Neural cell (in vitro differentiated cells): ENCODE results near the gene MIEF1.
"Not testable (repeated sequence)": the region's sequence is repeated elsewhere in the genome, so short reads cannot be mapped to it uniquely, and the experiment has no call there.

ENCODE experiments used
- EZH2 ChIP-seq: fragments of 200-600, 300-800 bp; shearing (Covaris generic), sonication (generic); IDR thresholded peaks from 2 replicates; pipeline ENCODE4 v1.6.1; 2014; ENCODE audit warnings: antibody characterized with exemption, low read length, borderline replicate concordance, mild to moderate bottlenecking; ENCODE audit not compliant: insufficient read depth, poor library complexity, severe bottlenecking
- TF ChIP-seq, protein P1 (sequence below): fragments of 450-650 bp; IDR thresholded peaks from 2 replicates; pipeline ENCODE4 v1.5.1; 2014; ENCODE audit warnings: antibody characterized with exemption, mild to moderate bottlenecking, moderate library complexity; ENCODE audit not compliant: poor library complexity, severe bottlenecking

DNA sequence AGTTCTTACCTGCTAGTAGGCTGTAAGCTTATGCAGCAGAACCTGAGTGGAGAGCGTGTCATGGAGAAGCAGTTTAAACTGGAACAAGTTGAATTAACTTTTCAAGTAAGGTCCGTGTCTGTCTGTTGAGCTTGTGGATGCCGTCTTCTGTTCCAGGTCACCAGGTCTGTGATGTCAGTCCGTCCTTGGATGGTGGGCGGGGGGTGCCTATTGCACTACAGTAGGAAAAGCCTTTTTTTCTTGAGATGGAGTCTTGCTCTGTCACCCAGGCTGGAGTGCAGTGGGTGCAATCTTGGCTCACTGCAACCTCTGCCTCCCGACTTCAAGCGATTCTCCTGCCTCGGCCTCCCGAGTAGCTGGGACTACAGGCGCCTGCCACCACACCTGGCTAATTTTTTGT is 4.9 kb downstream of the MIEF1 start:
- TF ChIP-seq, protein P1, sequence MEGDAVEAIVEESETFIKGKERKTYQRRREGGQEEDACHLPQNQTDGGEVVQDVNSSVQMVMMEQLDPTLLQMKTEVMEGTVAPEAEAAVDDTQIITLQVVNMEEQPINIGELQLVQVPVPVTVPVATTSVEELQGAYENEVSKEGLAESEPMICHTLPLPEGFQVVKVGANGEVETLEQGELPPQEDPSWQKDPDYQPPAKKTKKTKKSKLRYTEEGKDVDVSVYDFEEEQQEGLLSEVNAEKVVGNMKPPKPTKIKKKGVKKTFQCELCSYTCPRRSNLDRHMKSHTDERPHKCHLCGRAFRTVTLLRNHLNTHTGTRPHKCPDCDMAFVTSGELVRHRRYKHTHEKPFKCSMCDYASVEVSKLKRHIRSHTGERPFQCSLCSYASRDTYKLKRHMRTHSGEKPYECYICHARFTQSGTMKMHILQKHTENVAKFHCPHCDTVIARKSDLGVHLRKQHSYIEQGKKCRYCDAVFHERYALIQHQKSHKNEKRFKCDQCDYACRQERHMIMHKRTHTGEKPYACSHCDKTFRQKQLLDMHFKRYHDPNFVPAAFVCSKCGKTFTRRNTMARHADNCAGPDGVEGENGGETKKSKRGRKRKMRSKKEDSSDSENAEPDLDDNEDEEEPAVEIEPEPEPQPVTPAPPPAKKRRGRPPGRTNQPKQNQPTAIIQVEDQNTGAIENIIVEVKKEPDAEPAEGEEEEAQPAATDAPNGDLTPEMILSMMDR, result not testable (repeated sequence)
- not testable (repeated sequence) for TF ChIP-seq EZH2
